Natural killer cell (primary cell): ENCODE data around the gene IPO5. TPM values are rescaled to one million over a fixed set of nuclear protein-coding genes. Genes with fewer than 3 reads are reported as not detected.
A peak's percentile ranks its signal among the peaks of the same experiment; 100 is the strongest.

Source experiments
- ATAC-seq, 3 donors: fragments of 150-1000 bp in 2 of 3; fragments of 200-7000 bp in 1 of 3; cut with Tn5 transposase; 1 replicate in 1 of 3; 2 replicates in 2 of 3; pipeline ENCODE4 v1.10.0; 2021; ENCODE audit warnings: mild to moderate bottlenecking in 2 of 3, moderate library complexity in 2 of 3
- DNase-seq, 2 donors: peaks; one replicate each; pipeline versions ENCODE4 v3.0.0 to v3.0.0-alpha.2; 2013 to 2021; ENCODE audit warnings: mixed read lengths in 1 of 2
- H3K27ac ChIP-seq: one replicate; pipeline ENCODE4 v1.5.1; 2013; ENCODE audit warnings: mild to moderate bottlenecking, low read length
- H3K27me3 ChIP-seq: one replicate; pipeline ENCODE4 v1.6.1; 2013; ENCODE audit warnings: low read length; ENCODE audit not compliant: control insufficient read depth, insufficient read depth
- H3K36me3 ChIP-seq: one replicate; pipeline ENCODE4 v1.6.1; 2013; ENCODE audit warnings: low read length; ENCODE audit not compliant: control insufficient read depth, insufficient read depth
- H3K4me1 ChIP-seq: one replicate; pipeline ENCODE4 v1.6.1; 2013; ENCODE audit warnings: low read length; ENCODE audit not compliant: control insufficient read depth, insufficient read depth
- H3K4me3 ChIP-seq: one replicate; pipeline ENCODE4 v1.5.1; 2013; ENCODE audit warnings: low read length
- H3K9me3 ChIP-seq: one replicate; pipeline ENCODE4 v1.6.1; 2013; ENCODE audit warnings: low read length; ENCODE audit not compliant: control insufficient read depth, insufficient read depth
- H3K27ac Mint-ChIP-seq, 2 donors: one replicate each; pipeline ENCODE4 v1.8.0; 2022; ENCODE audit warnings: mild to moderate bottlenecking in 2 of 2, mixed read lengths in 2 of 2, moderate library complexity in 1 of 2
- H3K27me3 Mint-ChIP-seq, 2 donors: one replicate each; pipeline ENCODE4 v1.8.0; 2022; ENCODE audit warnings: low read depth in 2 of 2, mixed read lengths in 2 of 2
- H3K36me3 Mint-ChIP-seq: one replicate; pipeline ENCODE4 v1.8.0; 2022; ENCODE audit warnings: mixed read lengths
- H3K4me1 Mint-ChIP-seq, 2 donors: one replicate each; pipeline ENCODE4 v1.8.0; 2022; ENCODE audit warnings: mixed read lengths in 2 of 2
- H3K4me3 Mint-ChIP-seq: one replicate; pipeline ENCODE4 v1.8.0; 2022; ENCODE audit warnings: mild to moderate bottlenecking, moderate library complexity, mixed read lengths
- H3K9me3 Mint-ChIP-seq, 2 donors: one replicate each; pipeline ENCODE4 v1.8.0; 2022; ENCODE audit warnings: mixed read lengths in 2 of 2
- WGBS: methylation state at CpG from one replicate; pipeline ENCODE4 v1.1.7; 2013; ENCODE audit warnings: missing lambda C conversion rate; ENCODE audit not compliant: insufficient coverage; 5-methylcytosine and 5-hydroxymethylcytosine counted together
- intact Hi-C: fragments of 100-400 bp; cut with micrococcal nuclease; formaldehyde crosslinking; loops from one replicate; pipeline ENCODE4 v1.14.2; 2022
- total RNA-seq, 4 donors: library from RNA; stranded (reverse); fragments of 120-200 nt in 1 of 4; gene quantifications; one replicate each; pipeline versions ENCODE4 v1.2.3 to v1.2.4, GENCODE V29; 2013 to 2022
- TF ChIP-seq, protein P1 (sequence below): fragments of 200-600 bp; IDR thresholded peaks from one replicate; pipeline ENCODE4 v1.8.0; 2022; ENCODE audit warnings: antibody characterized with exemption

IPO5 gene
- total RNA-seq, 3 donors from 2014 or later (not counting 1 experiment from before 2014, with no cell fraction given), result 59.9 to 83.9 (median 71.2) TPM

DNA sequence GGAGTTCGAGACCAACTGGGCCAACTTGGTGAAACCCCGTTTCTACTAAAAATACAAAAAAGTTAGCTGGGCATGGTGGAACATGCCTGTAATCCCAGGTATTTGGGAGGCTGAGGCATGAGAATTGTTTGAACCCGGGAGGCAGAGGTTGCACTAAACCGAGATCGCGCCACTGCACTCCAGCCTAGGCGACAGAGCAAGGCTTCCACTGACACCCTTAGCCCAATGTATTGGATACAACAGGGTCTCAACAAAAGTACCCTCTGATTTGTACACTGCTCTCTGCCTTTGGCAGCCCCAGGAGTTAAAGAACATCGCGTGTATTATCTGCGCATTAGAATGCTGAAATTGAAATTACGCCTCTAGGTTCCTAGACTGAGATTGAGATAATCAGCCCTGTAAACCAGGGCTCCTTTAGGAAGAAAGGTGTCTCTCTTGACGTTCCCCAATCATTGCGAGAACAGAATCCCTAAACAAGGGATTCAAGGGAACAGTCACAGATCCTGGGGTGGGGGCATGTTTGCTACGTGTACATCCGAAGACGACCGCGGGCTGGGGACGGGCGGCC, 21.9 kb downstream of the IPO5 start:
- Mint-ChIP-seq H3K36me3 (no peaks in the 10 kb centered on the region), H3K4me1 (peaks cover 21 to 22% of the 10 kb centered on the region in 2 donors), H3K9me3 (no peaks in the 10 kb centered on the region), H3K27me3 (peaks cover 0 to 8% of the 10 kb centered on the region in 2 donors), H3K27ac (peak overlapping the region; percentile 90 to 91), H3K4me3 (peak overlapping the region; percentile 92)
- Histone ChIP-seq H3K4me1 (peaks cover 12% of the 10 kb centered on the region), H3K27ac (peak overlapping the region; percentile 79), H3K4me3 (peak overlapping the region; percentile 67), H3K27me3 (no peaks in the 10 kb centered on the region), H3K36me3 (no peaks in the 10 kb centered on the region), H3K9me3 (no peaks in the 10 kb centered on the region)
- no peak for DNase-seq
- TF ChIP-seq, protein P1, sequence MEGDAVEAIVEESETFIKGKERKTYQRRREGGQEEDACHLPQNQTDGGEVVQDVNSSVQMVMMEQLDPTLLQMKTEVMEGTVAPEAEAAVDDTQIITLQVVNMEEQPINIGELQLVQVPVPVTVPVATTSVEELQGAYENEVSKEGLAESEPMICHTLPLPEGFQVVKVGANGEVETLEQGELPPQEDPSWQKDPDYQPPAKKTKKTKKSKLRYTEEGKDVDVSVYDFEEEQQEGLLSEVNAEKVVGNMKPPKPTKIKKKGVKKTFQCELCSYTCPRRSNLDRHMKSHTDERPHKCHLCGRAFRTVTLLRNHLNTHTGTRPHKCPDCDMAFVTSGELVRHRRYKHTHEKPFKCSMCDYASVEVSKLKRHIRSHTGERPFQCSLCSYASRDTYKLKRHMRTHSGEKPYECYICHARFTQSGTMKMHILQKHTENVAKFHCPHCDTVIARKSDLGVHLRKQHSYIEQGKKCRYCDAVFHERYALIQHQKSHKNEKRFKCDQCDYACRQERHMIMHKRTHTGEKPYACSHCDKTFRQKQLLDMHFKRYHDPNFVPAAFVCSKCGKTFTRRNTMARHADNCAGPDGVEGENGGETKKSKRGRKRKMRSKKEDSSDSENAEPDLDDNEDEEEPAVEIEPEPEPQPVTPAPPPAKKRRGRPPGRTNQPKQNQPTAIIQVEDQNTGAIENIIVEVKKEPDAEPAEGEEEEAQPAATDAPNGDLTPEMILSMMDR, result no peak
- ATAC-seq, result no peak
- WGBS, result 24% methylated on average over 20 of the region's 20 CpGs
- intact Hi-C loops, result no loop called here

DNA sequence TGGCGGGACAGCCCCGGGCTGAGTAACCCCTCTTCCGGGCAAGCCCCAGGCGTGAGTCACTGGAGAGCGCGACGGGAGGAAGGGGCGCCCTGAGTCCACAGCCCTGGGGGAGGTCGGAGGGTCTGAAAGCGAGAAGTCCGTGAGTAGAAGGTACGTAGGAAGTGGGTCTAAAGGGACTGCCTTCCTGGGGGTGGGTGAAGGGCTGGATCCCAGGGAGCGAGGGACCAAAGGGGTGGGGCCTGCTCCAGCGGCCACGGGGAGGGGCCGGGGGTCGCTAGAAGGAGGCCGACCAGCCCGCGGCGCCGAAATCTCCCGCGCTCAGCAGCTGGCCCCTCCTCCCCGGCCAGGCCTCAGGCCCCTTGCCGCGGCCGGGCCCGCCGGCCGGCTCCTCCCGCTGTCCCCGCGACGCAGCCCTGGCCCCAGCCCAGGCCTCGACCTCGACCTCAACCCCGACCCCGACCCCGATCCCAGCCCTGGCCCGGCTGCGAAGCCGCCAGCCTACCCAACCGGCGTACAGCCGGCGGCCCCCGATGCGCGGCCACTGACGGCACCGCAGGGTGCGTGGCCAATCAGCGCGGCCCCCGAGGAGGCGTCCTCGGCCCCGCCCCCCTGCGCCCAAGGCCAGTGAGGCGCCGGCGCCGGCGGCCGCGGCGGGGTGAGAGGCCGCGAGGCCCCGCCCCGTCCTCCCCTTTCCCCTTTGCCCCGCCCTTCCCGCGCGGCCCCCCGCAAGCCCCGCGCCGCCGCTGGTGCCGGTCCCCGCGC, 22.6 kb downstream of the IPO5 start:
- Mint-ChIP-seq H3K4me3 (peak overlapping the region; percentile 92), H3K27ac (peak overlapping the region; percentile 90 to 91), H3K4me1 (peaks cover 21 to 23% of the 10 kb centered on the region in 2 donors), H3K36me3 (no peaks in the 10 kb centered on the region), H3K27me3 (peaks cover 0 to 8% of the 10 kb centered on the region in 2 donors), H3K9me3 (no peaks in the 10 kb centered on the region)
- H3K27me3 ChIP-seq, result no peaks in the 10 kb centered on the region
- peak; percentile 88 to 99 (median 92) for ATAC-seq
- H3K4me3 ChIP-seq, result peak overlapping the region; percentile 67
- peak overlapping the region; percentile 79 for H3K27ac ChIP-seq
- H3K4me1 ChIP-seq, result peaks cover 12% of the 10 kb centered on the region
- intact Hi-C loops, result no loop called here
- H3K36me3 ChIP-seq, result no peaks in the 10 kb centered on the region
- TF ChIP-seq, protein P1, result no peak
- no peaks in the 10 kb centered on the region for H3K9me3 ChIP-seq
- under 1% methylated on average over 84 of the region's 84 CpGs for WGBS
- DNase-seq, result peak; percentile 92 to 95

DNA sequence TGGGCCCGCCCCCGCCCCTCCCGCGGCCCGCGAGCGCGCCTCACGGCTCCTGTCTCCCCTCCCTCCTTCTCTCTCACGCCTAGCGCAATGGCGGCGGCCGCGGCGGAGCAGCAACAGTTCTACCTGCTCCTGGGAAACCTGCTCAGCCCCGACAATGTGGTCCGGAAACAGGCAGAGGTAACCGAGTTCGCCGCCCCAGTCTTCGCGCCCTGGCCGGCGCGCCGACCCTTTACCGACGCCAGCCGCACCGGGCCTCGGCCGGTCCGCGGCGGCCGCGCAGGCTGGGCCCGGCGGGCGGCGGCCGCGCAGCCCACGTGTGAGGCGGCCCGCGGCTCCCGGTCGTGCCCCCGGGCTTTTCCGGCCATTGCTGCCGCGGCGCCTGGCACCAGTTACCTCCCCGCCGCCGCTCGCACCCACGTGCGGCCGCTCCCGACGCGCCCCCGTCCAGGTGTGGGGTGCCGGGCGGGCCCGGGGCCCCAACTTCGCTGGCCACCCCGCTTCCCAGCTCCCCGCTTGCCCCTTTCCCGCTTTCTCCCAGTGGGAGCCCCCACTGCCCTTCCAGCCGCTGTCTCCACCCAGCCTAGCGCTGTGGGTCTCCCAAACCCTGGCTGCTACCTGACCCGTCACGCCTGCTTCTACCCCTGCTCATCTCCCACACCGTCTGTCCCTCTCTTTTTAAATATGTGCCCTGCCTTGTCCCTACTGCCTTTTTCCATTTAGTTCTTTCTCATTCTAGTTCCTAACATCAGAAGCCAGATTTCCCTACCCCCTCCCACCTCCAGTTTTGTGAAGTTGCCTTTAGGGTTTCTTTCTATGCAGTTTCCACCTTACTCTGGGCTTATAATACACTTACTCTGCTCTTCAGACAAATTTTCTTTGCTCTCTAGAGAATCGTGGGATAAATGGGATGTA, 23.4 kb downstream of the IPO5 start:
- DNase-seq (no peak), ATAC-seq (peak; percentile 19 to 49 (median 38))
- Histone ChIP-seq H3K27me3 (no peaks in the 10 kb centered on the region), H3K36me3 (no peaks in the 10 kb centered on the region), H3K4me3 (peak overlapping the region; percentile 67), H3K4me1 (peaks cover 12% of the 10 kb centered on the region), H3K9me3 (no peaks in the 10 kb centered on the region), H3K27ac (peak overlapping the region; percentile 75)
- TF ChIP-seq, protein P1, result no peak
- intact Hi-C loops, result no loop called here
- H3K4me1 Mint-ChIP-seq, result peaks cover 21 to 27% of the 10 kb centered on the region in 2 donors
- peaks cover 0 to 6% of the 10 kb centered on the region in 2 donors for H3K27me3 Mint-ChIP-seq
- H3K27ac Mint-ChIP-seq, result peak overlapping the region; percentile 90 to 91
- no peaks in the 10 kb centered on the region for H3K36me3 Mint-ChIP-seq
- WGBS, result under 1% methylated on average over 78 of the region's 79 CpGs
- peak overlapping the region; percentile 94 for H3K4me3 Mint-ChIP-seq
- H3K9me3 Mint-ChIP-seq, result no peaks in the 10 kb centered on the region
